Kidney (tissue), 14 donors: ENCODE results near the gene KRT33B. TPM values are rescaled to one million over a fixed set of nuclear protein-coding genes. Genes with fewer than 3 reads are reported as not detected.
"Not testable (repeated sequence)": the region's sequence is repeated elsewhere in the genome, so short reads cannot be mapped to it uniquely, and the experiment has no call there.

Experiments used
- DNase-seq, 5 donors: peaks; one replicate each; pipeline ENCODE4 v3.0.0-alpha.2; 2013 to 2020
- FAIRE-seq: peaks from 2 replicates; lab custom pipeline; 2012; peaks lifted over from hg19 to GRCh38; lab: Jason Lieb, UNC
- H3K27ac ChIP-seq, 2 donors: one replicate each; pipeline ENCODE4 v1.7.0; 2013; ENCODE audit warnings: low read depth in 2 of 2, low read length in 2 of 2, inconsistent platforms in 1 of 2
- H3K27me3 ChIP-seq: one replicate; pipeline ENCODE4 v1.7.1; 2013; ENCODE audit warnings: low read length, inconsistent platforms; ENCODE audit not compliant: control insufficient read depth, insufficient read depth
- H3K36me3 ChIP-seq, 3 donors: one replicate each; pipeline versions ENCODE4 v1.7.0 to v1.7.1; 2013; ENCODE audit warnings: low read length in 3 of 3, control low read depth in 1 of 3, inconsistent platforms in 1 of 3; ENCODE audit not compliant: insufficient read depth in 3 of 3, control insufficient read depth in 2 of 3
- H3K4me1 ChIP-seq, 3 donors: one replicate each; pipeline versions ENCODE4 v1.7.0 to v1.7.1; 2013; ENCODE audit warnings: low read length in 3 of 3, inconsistent platforms in 1 of 3, low read depth in 1 of 3; ENCODE audit not compliant: control insufficient read depth in 2 of 3, insufficient read depth in 2 of 3
- H3K4me3 ChIP-seq, 3 donors: one replicate each; pipeline versions ENCODE4 v1.7.0 to v1.8.1; 2013; ENCODE audit warnings: low read length in 3 of 3, control low read depth in 1 of 3, inconsistent platforms in 1 of 3
- H3K9ac ChIP-seq, 3 donors: one replicate each; pipeline versions ENCODE4 v1.7.0 to v1.7.1; 2013; ENCODE audit warnings: low read length in 3 of 3, control low read depth in 1 of 3, inconsistent platforms in 1 of 3
- H3K9me3 ChIP-seq, 3 donors: one replicate each; pipeline versions ENCODE4 v1.7.0 to v1.7.1; 2013; ENCODE audit warnings: low read length in 3 of 3, control low read depth in 1 of 3, inconsistent platforms in 1 of 3; ENCODE audit not compliant: control insufficient read depth in 2 of 3, insufficient read depth in 1 of 3
- intact Hi-C: fragments of 100-400 bp; cut with DNase I; formaldehyde crosslinking; loops from one replicate; pipeline ENCODE4 v1.11.1; 2022
- polyA plus RNA-seq: library from polyadenylated mRNA; stranded (reverse); fragments of 350-450 nt; fragmentation: Illumina TruSeq; extraction: RNeasy Lipid Tissue Mini Kit (QIAGEN cat#74804); gene quantifications from one replicate; pipeline ENCODE4 v1.2.3, GENCODE V29; 2014; ENCODE audit warnings: low read depth, low replicate concordance; ENCODE audit not compliant: insufficient read depth
- total RNA-seq: library from RNA; stranded (reverse); fragmentation: NEBNext Ultra II Directional; extraction: Animal tissue kit (Norgen Biotek cat#: 25700); gene quantifications from one replicate; pipeline ENCODE4 v1.2.1, GENCODE V29; 2021
- TF ChIP-seq, protein P1 (sequence below): IDR thresholded peaks from 3 replicates; pipeline ENCODE4 v1.5.1; 2012; ENCODE audit warnings: mild to moderate bottlenecking, moderate library complexity, borderline replicate concordance; ENCODE audit not compliant: insufficient read depth; ENCODE audit errors: extremely low read depth
- donor health status: control.
- donor health status: control.
- donor health status: control.
- donor health status: control.
- donor health status: control.
- donor health status: DM: yes; HTN: yes; CAD: no.
- donor health status: Normal renal cell carcinoma (clear cell type).

KRT33B gene
- total and polyA plus RNA-seq, 2 donors from 2014 or later: not detected

- FAIRE-seq (no peak), DNase-seq (no peak)
Observed at GRCh38 chr17:41351177-41351576, 18.4 kb downstream of the KRT33B start.

DNA sequence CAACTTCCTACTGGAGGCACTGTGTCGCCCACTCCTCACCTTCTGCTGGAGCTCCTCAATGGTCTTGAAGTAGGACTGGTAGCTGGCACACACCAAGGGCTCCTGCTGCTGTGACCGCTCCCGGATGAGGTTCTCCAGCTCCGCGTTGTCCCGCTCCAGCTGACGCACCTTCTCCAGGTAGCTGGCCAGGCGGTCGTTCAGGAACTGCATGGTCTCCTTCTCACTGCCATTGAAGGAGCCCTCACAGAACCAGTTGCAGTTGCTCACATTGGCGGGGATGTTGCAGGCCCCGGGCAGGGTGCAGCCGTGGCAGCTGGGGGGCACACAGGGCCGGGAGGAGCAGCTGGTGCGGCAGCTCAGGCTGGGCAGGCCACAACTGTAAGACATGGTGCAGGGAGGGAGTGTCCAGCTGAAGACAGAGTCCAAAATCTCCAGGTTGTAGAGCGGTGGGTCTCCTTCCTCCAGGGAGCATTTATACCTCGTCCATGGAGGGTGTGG is 19.2 kb downstream of the KRT33B start, which contains the start of gene KRT33A:
Gene KRT33A, minus strand, starts transcription at position 448 of the 498 bp plus-strand sequence. Its CDS starts 61 bp downstream, at position 387.
- DNase-seq, H3K27me3 ChIP-seq, FAIRE-seq: not testable (repeated sequence)

More at GRCh38 chr17:41351177-41351576, 18.4 kb downstream of the KRT33B start:
- H3K9ac ChIP-seq: no peak overlapping the region
- peaks cover 0 to 3% (median 0%) of the 10 kb centered on the region in 3 donors for H3K9me3 ChIP-seq
- intact Hi-C loops: no loop called here
- H3K27me3 ChIP-seq: no peaks in the 10 kb centered on the region
- no peaks in the 10 kb centered on the region for H3K4me1 ChIP-seq
- TF ChIP-seq, protein P1, sequence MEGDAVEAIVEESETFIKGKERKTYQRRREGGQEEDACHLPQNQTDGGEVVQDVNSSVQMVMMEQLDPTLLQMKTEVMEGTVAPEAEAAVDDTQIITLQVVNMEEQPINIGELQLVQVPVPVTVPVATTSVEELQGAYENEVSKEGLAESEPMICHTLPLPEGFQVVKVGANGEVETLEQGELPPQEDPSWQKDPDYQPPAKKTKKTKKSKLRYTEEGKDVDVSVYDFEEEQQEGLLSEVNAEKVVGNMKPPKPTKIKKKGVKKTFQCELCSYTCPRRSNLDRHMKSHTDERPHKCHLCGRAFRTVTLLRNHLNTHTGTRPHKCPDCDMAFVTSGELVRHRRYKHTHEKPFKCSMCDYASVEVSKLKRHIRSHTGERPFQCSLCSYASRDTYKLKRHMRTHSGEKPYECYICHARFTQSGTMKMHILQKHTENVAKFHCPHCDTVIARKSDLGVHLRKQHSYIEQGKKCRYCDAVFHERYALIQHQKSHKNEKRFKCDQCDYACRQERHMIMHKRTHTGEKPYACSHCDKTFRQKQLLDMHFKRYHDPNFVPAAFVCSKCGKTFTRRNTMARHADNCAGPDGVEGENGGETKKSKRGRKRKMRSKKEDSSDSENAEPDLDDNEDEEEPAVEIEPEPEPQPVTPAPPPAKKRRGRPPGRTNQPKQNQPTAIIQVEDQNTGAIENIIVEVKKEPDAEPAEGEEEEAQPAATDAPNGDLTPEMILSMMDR: no peak
- no peak overlapping the region for H3K4me3 ChIP-seq
- no peaks in the 10 kb centered on the region for H3K36me3 ChIP-seq
- H3K27ac ChIP-seq: no peak overlapping the region

GRCh38 chr17:41347869-41348760 is 21.5 kb downstream of the KRT33B start:
- Histone ChIP-seq H3K27me3 (no peaks in the 10 kb centered on the region), H3K4me1 (no peaks in the 10 kb centered on the region), H3K9ac (no peak overlapping the region), H3K36me3 (no peaks in the 10 kb centered on the region), H3K27ac (no peak overlapping the region), H3K9me3 (no peaks in the 10 kb centered on the region), H3K4me3 (no peak overlapping the region)
- DNase-seq (no peak), FAIRE-seq (no peak)
- intact Hi-C loops: no loop called here
- TF ChIP-seq, protein P1: no peak

More for the DNA sequence above, 19.2 kb downstream of the KRT33B start, which contains the start of gene KRT33A:
- H3K27ac ChIP-seq, H3K36me3 ChIP-seq, H3K4me1 ChIP-seq, H3K9me3 ChIP-seq, intact Hi-C loops, H3K9ac ChIP-seq, H3K4me3 ChIP-seq: not testable (repeated sequence)

- H3K4me1 ChIP-seq, FAIRE-seq, H3K9ac ChIP-seq, intact Hi-C loops, DNase-seq, H3K36me3 ChIP-seq, H3K9me3 ChIP-seq, H3K4me3 ChIP-seq, H3K27me3 ChIP-seq, H3K27ac ChIP-seq: not testable (repeated sequence)
Observed at GRCh38 chr17:41346421-41346820, 23.2 kb downstream of the KRT33B start.
